Measurements from ENCODE around the gene YEATS2. TPM values are rescaled to one million over a fixed set of nuclear protein-coding genes. Genes with fewer than 3 reads are reported as not detected.

The YEATS2 gene
- total RNA-seq, 1 experiment from 2014 or later, result 31.0 TPM

DNA sequence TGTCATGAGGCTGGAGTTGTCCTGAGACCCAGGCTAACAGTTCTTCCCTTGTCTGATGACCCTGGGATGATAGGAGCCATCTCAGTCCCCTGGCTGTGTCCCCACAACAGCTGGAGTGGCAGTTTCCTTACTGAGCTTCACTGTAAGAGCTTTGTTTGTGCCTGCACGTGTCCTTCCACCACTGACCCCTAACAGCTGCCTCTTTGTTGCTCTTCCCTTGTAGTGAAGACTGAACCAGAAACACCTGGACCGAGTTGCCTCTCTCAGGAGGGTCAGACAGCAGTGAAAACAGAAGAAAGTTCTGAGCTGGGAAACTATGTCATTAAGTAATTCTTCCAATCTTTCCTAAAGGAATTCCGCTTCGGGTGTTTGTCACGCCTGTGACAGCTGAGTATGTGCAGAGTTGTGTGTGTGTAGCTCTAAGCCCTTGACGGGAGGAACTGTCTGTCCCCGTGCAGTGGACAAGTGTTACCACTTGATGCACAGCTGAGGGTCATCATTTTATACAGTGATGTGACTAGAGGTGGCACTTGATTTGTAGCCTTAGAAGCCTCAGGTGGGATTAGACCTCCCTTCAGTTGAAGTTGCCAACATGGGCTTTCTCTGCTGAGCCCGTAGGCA, 102.8 kb downstream of the YEATS2 start:
- H3K4me1 ChIP-seq (ENCODE audit: insufficient read depth, low read length), result no peaks in the 10 kb centered on the region
- no peaks in the 10 kb centered on the region for H4K20me1 ChIP-seq (ENCODE audit: low read length)
- no peaks in the 10 kb centered on the region for H3K79me2 ChIP-seq (ENCODE audit: low read length)
- H3K27ac ChIP-seq (ENCODE audit: low read length), result no peak overlapping the region
- H3F3A ChIP-seq (ENCODE audit: low read length, unreplicated experiment), result no peaks in the 10 kb centered on the region
- no peaks in the 10 kb centered on the region for H3K27me3 ChIP-seq (ENCODE audit: low read length)
- H2AFZ ChIP-seq (ENCODE audit: low read length), result no peak overlapping the region
- no peak overlapping the region for H3K4me2 ChIP-seq (ENCODE audit: low read length)
- intact Hi-C loops (cut with micrococcal nuclease), result no loop called here
- H3K9me2 ChIP-seq (replicated peaks; ENCODE audit: low read length), result no peaks in the 10 kb centered on the region
- no peaks in the 10 kb centered on the region for H3K9me3 ChIP-seq (ENCODE audit: low read length)
- CTCF ChIA-PET, result no interaction called here
- H3K4me3 ChIP-seq (ENCODE audit: low read length), result no peak overlapping the region
- BruUV-seq (replicated peaks), result no TSS peak
- peaks cover 46% of the 10 kb centered on the region; the same call in 1 of the 2 replicates for H3K36me3 ChIP-seq (ENCODE audit: low read depth, low read length)
- no peak for DNase-seq
- no peak for TF ChIP-seq EZH2 (IDR thresholded peaks at IDR 0.05; ENCODE audit: low read length, unreplicated experiment)
- TF ChIP-seq EZH2phosphoT487 (IDR thresholded peaks at IDR 0.05; ENCODE audit: borderline replicate concordance, low read length), result no peak
- TF ChIP-seq, protein P1, sequence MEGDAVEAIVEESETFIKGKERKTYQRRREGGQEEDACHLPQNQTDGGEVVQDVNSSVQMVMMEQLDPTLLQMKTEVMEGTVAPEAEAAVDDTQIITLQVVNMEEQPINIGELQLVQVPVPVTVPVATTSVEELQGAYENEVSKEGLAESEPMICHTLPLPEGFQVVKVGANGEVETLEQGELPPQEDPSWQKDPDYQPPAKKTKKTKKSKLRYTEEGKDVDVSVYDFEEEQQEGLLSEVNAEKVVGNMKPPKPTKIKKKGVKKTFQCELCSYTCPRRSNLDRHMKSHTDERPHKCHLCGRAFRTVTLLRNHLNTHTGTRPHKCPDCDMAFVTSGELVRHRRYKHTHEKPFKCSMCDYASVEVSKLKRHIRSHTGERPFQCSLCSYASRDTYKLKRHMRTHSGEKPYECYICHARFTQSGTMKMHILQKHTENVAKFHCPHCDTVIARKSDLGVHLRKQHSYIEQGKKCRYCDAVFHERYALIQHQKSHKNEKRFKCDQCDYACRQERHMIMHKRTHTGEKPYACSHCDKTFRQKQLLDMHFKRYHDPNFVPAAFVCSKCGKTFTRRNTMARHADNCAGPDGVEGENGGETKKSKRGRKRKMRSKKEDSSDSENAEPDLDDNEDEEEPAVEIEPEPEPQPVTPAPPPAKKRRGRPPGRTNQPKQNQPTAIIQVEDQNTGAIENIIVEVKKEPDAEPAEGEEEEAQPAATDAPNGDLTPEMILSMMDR (conservative IDR thresholded peaks at IDR 0.05; ENCODE audit: low read depth, low read length), result no peak
- H3K9ac ChIP-seq (ENCODE audit: low read length), result no peak overlapping the region
- POLR2A ChIA-PET (ENCODE audit: unreplicated experiment), result no interaction called here
- ATAC-seq, result no peak

DNA sequence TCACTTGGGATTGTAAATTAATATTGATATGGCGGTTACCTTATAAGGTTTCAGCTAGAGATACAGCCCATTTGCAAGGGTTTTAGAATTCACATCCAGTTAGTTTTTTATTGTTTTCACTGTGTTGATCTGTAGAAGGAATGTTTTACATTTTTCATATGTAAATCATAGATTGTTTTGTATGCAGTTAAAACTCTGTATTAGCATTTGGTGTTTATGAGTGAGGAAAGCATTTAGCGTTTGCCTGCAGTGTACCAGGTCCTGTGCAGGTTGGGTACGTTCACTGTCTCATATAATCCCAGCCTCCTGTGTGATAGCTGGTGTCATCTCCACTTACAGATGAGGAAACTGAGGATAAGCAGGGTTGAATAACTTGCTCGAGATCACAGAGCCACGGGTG, 104.0 kb downstream of the YEATS2 start:
- H3K4me3 ChIP-seq (ENCODE audit: low read length), result no peak overlapping the region
- no peaks in the 10 kb centered on the region for H3K4me1 ChIP-seq (ENCODE audit: insufficient read depth, low read length)
- H3K9ac ChIP-seq (ENCODE audit: low read length), result no peak overlapping the region
- H4K20me1 ChIP-seq (ENCODE audit: low read length), result no peaks in the 10 kb centered on the region
- POLR2A ChIA-PET (ENCODE audit: unreplicated experiment), result no interaction called here
- no peak overlapping the region for H2AFZ ChIP-seq (ENCODE audit: low read length)
- no peak overlapping the region for H3K4me2 ChIP-seq (ENCODE audit: low read length)
- DNase-seq (no peak), ATAC-seq (no peak)
- no peaks in the 10 kb centered on the region for H3F3A ChIP-seq (ENCODE audit: low read length, unreplicated experiment)
- H3K36me3 ChIP-seq (ENCODE audit: low read depth, low read length), result peaks cover 45% of the 10 kb centered on the region; the same call in 1 of the 2 replicates
- intact Hi-C loops (cut with micrococcal nuclease), result no loop called here
- H3K27me3 ChIP-seq (ENCODE audit: low read length), result no peaks in the 10 kb centered on the region
- TF ChIP-seq EZH2 (IDR thresholded peaks at IDR 0.05; ENCODE audit: low read length, unreplicated experiment) (no peak), EZH2phosphoT487 (IDR thresholded peaks at IDR 0.05; ENCODE audit: borderline replicate concordance, low read length) (no peak)
- TF ChIP-seq, protein P1 (conservative IDR thresholded peaks at IDR 0.05; ENCODE audit: low read depth, low read length), result no peak
- BruUV-seq (replicated peaks), result no TSS peak
- no peaks in the 10 kb centered on the region for H3K79me2 ChIP-seq (ENCODE audit: low read length)
- H3K9me2 ChIP-seq (replicated peaks; ENCODE audit: low read length), result no peaks in the 10 kb centered on the region
- no peaks in the 10 kb centered on the region for H3K9me3 ChIP-seq (ENCODE audit: low read length)
- CTCF ChIA-PET, result no interaction called here
- H3K27ac ChIP-seq (ENCODE audit: low read length), result no peak overlapping the region

DNA sequence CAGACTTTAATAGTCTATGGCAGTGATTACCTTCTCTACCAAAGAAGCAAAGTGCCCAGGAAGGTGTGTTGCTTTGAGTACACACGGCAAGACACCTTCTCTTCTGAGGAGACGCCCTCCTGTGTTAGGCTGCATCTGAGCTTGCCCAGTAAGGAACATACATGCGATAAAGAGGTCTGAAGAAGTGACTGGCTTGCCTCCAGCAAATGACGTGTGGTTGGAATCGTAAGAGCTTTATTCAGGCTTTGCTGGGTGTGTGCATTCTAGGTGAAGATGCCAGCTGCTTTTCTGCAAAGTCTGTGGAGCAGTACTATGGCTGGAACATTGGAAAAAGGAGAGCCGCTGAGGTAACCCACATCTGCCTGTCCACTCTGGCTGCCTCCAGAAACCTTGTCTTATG, 105.4 kb downstream of the YEATS2 start:
- Histone ChIP-seq H3K27me3 (ENCODE audit: low read length) (no peaks in the 10 kb centered on the region), H3K4me2 (ENCODE audit: low read length) (no peak overlapping the region), H3K4me3 (ENCODE audit: low read length) (no peak overlapping the region), H3K36me3 (ENCODE audit: low read depth, low read length) (peaks cover 57% of the 10 kb centered on the region; the same call in 1 of the 2 replicates), H3K79me2 (ENCODE audit: low read length) (no peaks in the 10 kb centered on the region), H3K9me2 (replicated peaks; ENCODE audit: low read length) (no peaks in the 10 kb centered on the region), H3K4me1 (ENCODE audit: insufficient read depth, low read length) (no peaks in the 10 kb centered on the region), H2AFZ (ENCODE audit: low read length) (no peak overlapping the region), H3K27ac (ENCODE audit: low read length) (no peak overlapping the region), H3K9ac (ENCODE audit: low read length) (no peak overlapping the region), H3F3A (ENCODE audit: low read length, unreplicated experiment) (no peaks in the 10 kb centered on the region), H4K20me1 (ENCODE audit: low read length) (no peaks in the 10 kb centered on the region), H3K9me3 (ENCODE audit: low read length) (no peaks in the 10 kb centered on the region)
- DNase-seq, result no peak
- intact Hi-C loops (cut with micrococcal nuclease), result no loop called here
- no peak for ATAC-seq
- no TSS peak for BruUV-seq (replicated peaks)
- POLR2A ChIA-PET (ENCODE audit: unreplicated experiment), result no interaction called here
- CTCF ChIA-PET, result no interaction called here
- TF ChIP-seq EZH2phosphoT487 (IDR thresholded peaks at IDR 0.05; ENCODE audit: borderline replicate concordance, low read length) (no peak), EZH2 (IDR thresholded peaks at IDR 0.05; ENCODE audit: low read length, unreplicated experiment) (no peak)
- TF ChIP-seq, protein P1 (conservative IDR thresholded peaks at IDR 0.05; ENCODE audit: low read depth, low read length), result no peak

Measured in PC-3 (cell line).